Fibroblast of skin of back (primary cell): ENCODE data around the gene EIF4E1B.

Source experiments
- DNase-seq: peaks from one replicate; pipeline ENCODE4 v3.0.0-alpha.2; 2013

The EIF4E1B gene

GRCh38 chr5:176627582-176627981 is 2.9 kb upstream of the EIF4E1B start:
- DNase-seq, result no peak

GRCh38 chr5:176628406-176629228 is 1.9 kb upstream of the EIF4E1B start:
- DNase-seq, result no peak

GRCh38 chr5:176629317-176629852 is 1.1 kb upstream of the EIF4E1B start:
- DNase-seq, result no peak

- DNase-seq, result no peak
Observed at GRCh38 chr5:176630681-176631222, 277 bp downstream of the EIF4E1B start.

GRCh38 chr5:176631383-176632200 is 1.1 kb downstream of the EIF4E1B start:
- no peak for DNase-seq

GRCh38 chr5:176632745-176633144 is 2.3 kb downstream of the EIF4E1B start:
- no peak for DNase-seq

GRCh38 chr5:176633598-176633997 is 3.1 kb downstream of the EIF4E1B start:
- no peak for DNase-seq

- no peak for DNase-seq
Observed at GRCh38 chr5:176636426-176636825, 6.0 kb downstream of the EIF4E1B start.

- no peak for DNase-seq
Observed at GRCh38 chr5:176637556-176637955, 7.1 kb downstream of the EIF4E1B start.

- DNase-seq, result no peak
Observed at GRCh38 chr5:176638437-176638836, 8.0 kb downstream of the EIF4E1B start.

GRCh38 chr5:176639208-176639607 is 8.7 kb downstream of the EIF4E1B start:
- no peak for DNase-seq

- DNase-seq, result peak; percentile 12
Observed at GRCh38 chr5:176639981-176640380, 9.5 kb downstream of the EIF4E1B start.

GRCh38 chr5:176640616-176641015 is 10.1 kb downstream of the EIF4E1B start:
- no peak for DNase-seq

GRCh38 chr5:176642675-176643490 is 12.4 kb downstream of the EIF4E1B start:
- no peak for DNase-seq

- DNase-seq, result no peak
Observed at GRCh38 chr5:176643491-176644219, 13.2 kb downstream of the EIF4E1B start.

GRCh38 chr5:176644294-176644693 is 13.8 kb downstream of the EIF4E1B start:
- DNase-seq, result no peak

- no peak for DNase-seq
Observed at GRCh38 chr5:176644878-176645670, 14.6 kb downstream of the EIF4E1B start.

- no peak for DNase-seq
Observed at GRCh38 chr5:176646049-176646706, 15.7 kb downstream of the EIF4E1B start.

- DNase-seq, result no peak
Observed at GRCh38 chr5:176646707-176647029, 16.2 kb downstream of the EIF4E1B start.
